Colonic mucosa (tissue), 4 donors: Measurements from ENCODE around the gene SIGLEC12. TPM values are rescaled to one million over a fixed set of nuclear protein-coding genes. Genes with fewer than 3 reads are reported as not detected.
A peak's percentile ranks its signal among the peaks of the same experiment; 100 is the strongest.
"Not testable (repeated sequence)": the region's sequence is repeated elsewhere in the genome, so short reads cannot be mapped to it uniquely, and the experiment has no call there.

Experiments used
- DNase-seq: peaks from one replicate; pipeline ENCODE4 v3.0.0-alpha.2; 2020
- H3K27ac ChIP-seq: fragments of 200-600 bp; one replicate; pipeline ENCODE4 v1.8.0; 2021
- H3K27me3 ChIP-seq: fragments of 200-600 bp; one replicate; pipeline ENCODE4 v1.8.0; 2021
- H3K36me3 ChIP-seq: fragments of 200-600 bp; one replicate; pipeline ENCODE4 v1.8.0; 2021
- H3K4me1 ChIP-seq: fragments of 200-600 bp; one replicate; pipeline ENCODE4 v1.8.0; 2021; ENCODE audit warnings: mild to moderate bottlenecking
- H3K4me3 ChIP-seq: fragments of 200-600 bp; one replicate; pipeline ENCODE4 v1.8.0; 2021
- H3K9ac ChIP-seq, 2 donors: one replicate each; pipeline ENCODE4 v1.7.0; 2013; ENCODE audit warnings: control low read depth in 2 of 2, low read depth in 2 of 2, low read length in 2 of 2
- H3K9me3 ChIP-seq: fragments of 200-600 bp; one replicate; pipeline ENCODE4 v1.8.0; 2021
- CTCF ChIP-seq: fragments of 200-600 bp; IDR thresholded peaks from one replicate; pipeline ENCODE4 v1.8.0; 2022; ENCODE audit warnings: antibody characterized with exemption, mild to moderate bottlenecking
- intact Hi-C: fragments of 100-400 bp; cut with DNase I; formaldehyde crosslinking; loops from one replicate; pipeline ENCODE4 v1.14.1; 2022
- total RNA-seq, 2 donors: library from RNA; stranded (reverse); fragmentation: NEBNext Ultra II Directional in 1 of 2; extraction: Animal tissue kit (Norgen Biotek cat#: 25700) in 1 of 2; gene quantifications; one replicate each; pipeline ENCODE4 v1.2.1, GENCODE V29; 2021
- donor health status: healthy.
- donor health status: DM: no; HTN: no; CAD: no.
- donor health status: DM: no; HTN: no; CAD: no.

Gene SIGLEC12
- total RNA-seq, 2 donors from 2014 or later = 0.15 to 0.35 TPM

GRCh38 chr19:51467864-51468544 lies 33.6 kb downstream of the SIGLEC12 start:
- Histone ChIP-seq H3K36me3 (no peaks in the 10 kb centered on the region), H3K27me3 (no peaks in the 10 kb centered on the region), H3K4me3 (no peak overlapping the region), H3K27ac (no peak overlapping the region), H3K9ac (no peak overlapping the region), H3K9me3 (no peaks in the 10 kb centered on the region), H3K4me1 (no peaks in the 10 kb centered on the region)
- intact Hi-C loops = no loop called here
- no peak for DNase-seq
- TF ChIP-seq CTCF = no peak

GRCh38 chr19:51466723-51467122 lies 34.9 kb downstream of the SIGLEC12 start:
- Histone ChIP-seq H3K36me3 (no peaks in the 10 kb centered on the region), H3K4me1 (no peaks in the 10 kb centered on the region), H3K9me3 (no peaks in the 10 kb centered on the region), H3K9ac (no peak overlapping the region), H3K27me3 (no peaks in the 10 kb centered on the region), H3K27ac (no peak overlapping the region), H3K4me3 (no peak overlapping the region)
- TF ChIP-seq CTCF = no peak
- intact Hi-C loops = no loop called here
- DNase-seq = no peak

GRCh38 chr19:51463976-51464581 lies 37.5 kb downstream of the SIGLEC12 start:
- intact Hi-C loops, H3K9me3 ChIP-seq, H3K4me1 ChIP-seq, H3K4me3 ChIP-seq, DNase-seq, H3K36me3 ChIP-seq, H3K9ac ChIP-seq, H3K27me3 ChIP-seq, H3K27ac ChIP-seq: not testable (repeated sequence)

- Histone ChIP-seq H3K9me3 (no peaks in the 10 kb centered on the region), H3K4me1 (no peaks in the 10 kb centered on the region), H3K9ac (peak overlapping the region in 1 of 2 donors; percentile 2), H3K4me3 (no peak overlapping the region), H3K36me3 (no peaks in the 10 kb centered on the region), H3K27ac (no peak overlapping the region), H3K27me3 (no peaks in the 10 kb centered on the region)
- no peak for DNase-seq
- TF ChIP-seq CTCF = no peak
- intact Hi-C loops = no loop called here
These were observed 38.9 kb downstream of the SIGLEC12 start for GRCh38 chr19:51462681-51463080.

- no peak overlapping the region for H3K27ac ChIP-seq
These were observed 39.3 kb downstream of the SIGLEC12 start for GRCh38 chr19:51462276-51462675.

More at GRCh38 chr19:51462276-51462675, 39.3 kb downstream of the SIGLEC12 start:
- DNase-seq = no peak
- Histone ChIP-seq H3K9me3 (no peaks in the 10 kb centered on the region), H3K36me3 (no peaks in the 10 kb centered on the region), H3K4me1 (no peaks in the 10 kb centered on the region), H3K9ac (no peak overlapping the region), H3K4me3 (no peak overlapping the region), H3K27me3 (no peaks in the 10 kb centered on the region)
- intact Hi-C loops = no loop called here
- TF ChIP-seq CTCF = no peak
